GM08714 (cell line): ENCODE data around the gene TRIML2.
"Not testable (repeated sequence)": the region's sequence is repeated elsewhere in the genome, so short reads cannot be mapped to it uniquely, and the experiment has no call there.

Experiments used
- H3K4me3 ChIP-seq: fragments of 200-500 bp; sonication (Bioruptor generic); 2 replicates; pipeline ENCODE4 v1.5.1; 2014; ENCODE audit warnings: mild to moderate bottlenecking, low read length, inconsistent platforms
- ZNF274 ChIP-seq: IDR thresholded peaks from 2 replicates; pipeline ENCODE4 v1.6.1; 2012; ENCODE audit warnings: mild to moderate bottlenecking, low read depth, low read length

The TRIML2 gene

GRCh38 chr4:188053302-188053701 lies 56.1 kb downstream of the TRIML2 start:
- TF ChIP-seq ZNF274: no peak

GRCh38 chr4:188046657-188047056 lies 62.7 kb downstream of the TRIML2 start:
- no peak for TF ChIP-seq ZNF274
- H3K4me3 ChIP-seq: no peak overlapping the region

More at GRCh38 chr4:188053302-188053701, 56.1 kb downstream of the TRIML2 start:
- H3K4me3 ChIP-seq: no peak overlapping the region

GRCh38 chr4:188045461-188045860 lies 63.9 kb downstream of the TRIML2 start:
- H3K4me3 ChIP-seq: not testable (repeated sequence)

GRCh38 chr4:188043154-188043553 lies 66.2 kb downstream of the TRIML2 start:
- TF ChIP-seq ZNF274: no peak
- no peak overlapping the region for H3K4me3 ChIP-seq

- no peak for TF ChIP-seq ZNF274
Observed at GRCh38 chr4:188042191-188042590, 67.2 kb downstream of the TRIML2 start.

GRCh38 chr4:188041721-188042120 lies 67.7 kb downstream of the TRIML2 start:
- no peak overlapping the region for H3K4me3 ChIP-seq
- no peak for TF ChIP-seq ZNF274

More at GRCh38 chr4:188042191-188042590, 67.2 kb downstream of the TRIML2 start:
- H3K4me3 ChIP-seq: no peak overlapping the region
